A549 (cell line): ENCODE results near the gene LNPEP.

Experiments
- CEBPB ChIP-seq, 2 experiments: fragments of >200 bp in 1 of 2; sonication (Bioruptor Twin) in 1 of 2; formaldehyde crosslinking in 1 of 2; IDR thresholded peaks; 2 replicates each; pipeline ENCODE4 v1.6.1; 2012 to 2016
- HDAC2 ChIP-seq: fragments of 200-600 bp; sonication (generic); IDR thresholded peaks from 2 replicates; pipeline ENCODE4 v1.6.1; 2016
- KDM5A ChIP-seq: fragments of 200-600 bp; sonication (generic); IDR thresholded peaks from 2 replicates; pipeline ENCODE4 v1.6.1; 2016; ENCODE audit warnings: antibody characterized with exemption, mild to moderate bottlenecking
- MAX ChIP-seq: IDR thresholded peaks from 2 replicates; pipeline ENCODE4 v1.6.1; 2012
- POLR2A ChIP-seq: IDR thresholded peaks from 2 replicates; pipeline ENCODE4 v1.6.1; 2012; ENCODE audit warnings: mild to moderate bottlenecking, low read length
- RCOR1 ChIP-seq: fragments of 150-350 bp; IDR thresholded peaks from 2 replicates; pipeline ENCODE4 v1.6.1; 2014; ENCODE audit warnings: antibody characterized with exemption, low read length, low read depth
- SREBF2 ChIP-seq: fragments of 450-650 bp; IDR thresholded peaks from 2 replicates; pipeline ENCODE4 v1.6.1; 2014; ENCODE audit warnings: mild to moderate bottlenecking, moderate library complexity
- TF ChIP-seq, protein P1 (sequence below): fragments of >200 bp; sonication (Bioruptor Twin); formaldehyde crosslinking; IDR thresholded peaks from 3 replicates; pipeline ENCODE4 v1.5.1; 2016

DNA sequence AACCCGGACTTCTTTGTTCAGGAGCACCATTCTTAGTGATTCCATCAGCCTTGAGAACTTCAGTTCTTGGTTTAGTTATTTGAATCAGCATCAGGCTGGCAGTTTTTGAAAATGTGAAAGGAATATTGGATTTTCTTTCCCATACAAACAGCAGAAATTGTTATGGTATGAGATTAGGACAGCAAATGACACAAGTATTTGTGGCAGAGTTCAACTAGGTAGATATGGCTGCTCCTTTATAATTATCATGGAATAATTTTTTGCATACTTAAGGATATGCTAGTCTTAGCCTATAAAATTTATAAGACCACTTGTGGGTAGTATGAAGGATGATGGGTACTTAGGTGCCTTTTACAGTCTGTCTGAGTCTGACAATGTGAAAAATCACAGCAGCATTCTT lies 34.0 kb upstream of the LNPEP start:
- TF ChIP-seq HDAC2 (no peak), POLR2A (no peak), RCOR1 (no peak), MAX (no peak), KDM5A (no peak), SREBF2 (no peak), CEBPB (IDR thresholded peaks at IDR 0.05) (no peak)
- TF ChIP-seq, protein P1, sequence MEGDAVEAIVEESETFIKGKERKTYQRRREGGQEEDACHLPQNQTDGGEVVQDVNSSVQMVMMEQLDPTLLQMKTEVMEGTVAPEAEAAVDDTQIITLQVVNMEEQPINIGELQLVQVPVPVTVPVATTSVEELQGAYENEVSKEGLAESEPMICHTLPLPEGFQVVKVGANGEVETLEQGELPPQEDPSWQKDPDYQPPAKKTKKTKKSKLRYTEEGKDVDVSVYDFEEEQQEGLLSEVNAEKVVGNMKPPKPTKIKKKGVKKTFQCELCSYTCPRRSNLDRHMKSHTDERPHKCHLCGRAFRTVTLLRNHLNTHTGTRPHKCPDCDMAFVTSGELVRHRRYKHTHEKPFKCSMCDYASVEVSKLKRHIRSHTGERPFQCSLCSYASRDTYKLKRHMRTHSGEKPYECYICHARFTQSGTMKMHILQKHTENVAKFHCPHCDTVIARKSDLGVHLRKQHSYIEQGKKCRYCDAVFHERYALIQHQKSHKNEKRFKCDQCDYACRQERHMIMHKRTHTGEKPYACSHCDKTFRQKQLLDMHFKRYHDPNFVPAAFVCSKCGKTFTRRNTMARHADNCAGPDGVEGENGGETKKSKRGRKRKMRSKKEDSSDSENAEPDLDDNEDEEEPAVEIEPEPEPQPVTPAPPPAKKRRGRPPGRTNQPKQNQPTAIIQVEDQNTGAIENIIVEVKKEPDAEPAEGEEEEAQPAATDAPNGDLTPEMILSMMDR, result no peak
